Activated CD4-positive, CD25-positive, alpha-beta regulatory T cell treated with anti-CD3 and anti-CD28 coated beads, Interleukin-2, amount 50 U/mL, for 16 hours (primary cell): ENCODE results near the gene GRM8.

Source experiments
- DNase-seq: peaks from one replicate; pipeline ENCODE4 v3.0.0-alpha.2; 2020; ENCODE audit warnings: low read depth, low spot score

The GRM8 gene

DNA sequence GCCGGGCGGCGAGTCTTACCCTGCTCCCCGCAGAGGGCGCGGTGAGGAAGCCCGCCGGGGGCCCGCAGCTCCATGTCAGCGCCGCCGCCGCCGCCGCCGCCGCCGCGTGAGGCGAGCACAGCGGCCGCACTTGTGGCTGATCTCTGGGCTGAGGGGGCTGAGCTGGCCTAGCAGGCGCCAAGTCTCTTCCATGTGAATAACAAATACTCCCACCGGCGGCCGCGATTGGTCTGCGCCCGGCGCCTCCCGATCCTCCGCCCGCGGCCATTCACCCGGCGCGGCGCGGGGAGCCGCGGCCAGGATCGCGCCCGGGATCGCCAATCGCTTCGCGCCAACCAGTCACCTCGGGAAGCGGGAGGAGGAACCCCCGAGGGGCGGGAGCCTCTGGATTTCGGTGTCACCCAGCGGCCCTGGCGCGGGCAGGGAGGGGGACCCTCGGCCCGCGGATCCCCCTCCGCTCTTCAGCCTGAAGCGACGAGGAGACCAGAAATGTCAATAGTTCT lies at the start of gene GRM8:
GRM8 (minus strand) TSS at position 164 of the 503 bp plus-strand sequence.
- DNase-seq: no peak

DNA sequence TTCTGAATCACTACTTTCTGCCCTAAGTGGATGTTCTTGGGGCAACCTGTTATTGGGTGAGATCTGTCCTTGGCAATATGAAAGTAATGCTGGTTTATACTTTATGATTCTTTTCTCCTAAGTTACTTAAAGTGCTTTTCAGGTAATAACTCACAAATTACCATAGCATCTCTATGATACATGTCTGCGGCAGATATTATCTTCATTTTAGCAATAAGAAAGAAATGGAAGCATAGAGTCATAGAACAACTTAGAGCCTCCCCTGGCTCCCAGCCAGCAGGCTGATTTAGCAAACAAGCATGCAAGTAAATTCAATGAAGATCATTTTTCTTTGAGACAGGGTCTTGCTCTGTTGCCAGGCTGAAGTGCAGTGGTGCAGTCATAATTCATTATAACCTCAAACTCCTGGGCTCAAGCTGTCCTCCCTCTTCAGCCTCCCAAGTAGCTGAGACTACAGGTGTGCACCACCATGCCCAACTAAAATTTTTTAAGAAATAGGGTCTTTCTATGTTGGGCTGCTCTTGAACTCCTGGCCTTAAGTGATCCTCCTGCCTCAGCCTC lies 38.1 kb upstream of the GRM8 start:
- DNase-seq: no peak

GRCh38 chr7:127290116-127290655 lies 37.4 kb upstream of the GRM8 start:
- no peak for DNase-seq

DNA sequence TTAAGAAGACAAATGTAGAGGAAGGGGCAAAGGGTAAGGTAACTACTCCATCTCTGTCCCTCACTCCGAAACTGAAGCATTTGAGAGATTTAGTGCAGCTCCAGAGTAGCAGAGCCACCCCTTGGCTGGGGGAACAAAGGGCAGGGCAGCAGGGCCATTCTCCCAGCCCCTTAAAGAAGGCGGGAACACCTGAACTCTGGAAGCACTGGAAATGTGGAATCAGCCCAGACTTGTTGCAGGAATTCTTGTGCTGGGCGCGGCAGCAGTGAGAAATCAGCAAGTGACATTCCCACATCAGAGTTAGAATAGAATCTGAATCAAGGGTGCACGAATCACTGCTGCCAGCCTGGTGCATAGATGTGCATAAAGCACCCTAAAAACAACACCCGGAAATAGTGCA lies 34.4 kb upstream of the GRM8 start:
- no peak for DNase-seq

DNA sequence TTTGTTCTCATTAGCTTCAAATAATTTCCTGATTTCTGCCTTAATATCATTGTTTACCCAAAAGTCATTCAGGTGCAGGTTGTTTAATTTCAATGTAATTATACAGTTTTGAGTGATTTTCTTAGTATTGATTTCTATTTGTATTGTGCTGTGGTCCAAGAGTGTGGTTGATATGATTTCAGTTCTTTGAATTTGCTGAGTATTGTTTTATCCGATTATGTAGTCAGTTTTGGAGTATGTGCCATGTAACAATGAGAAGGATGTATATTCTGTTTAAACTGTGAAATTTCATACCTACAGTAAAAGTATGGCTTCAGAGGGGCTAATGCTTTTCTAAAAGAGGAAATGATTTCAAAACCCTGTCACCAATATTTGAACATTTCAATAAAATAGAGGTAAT lies 17.4 kb upstream of the GRM8 start:
- DNase-seq: no peak

GRCh38 chr7:127266047-127266446 lies 13.3 kb upstream of the GRM8 start:
- DNase-seq: no peak

- DNase-seq: no peak
Measured at GRCh38 chr7:127264219-127264618, 11.5 kb upstream of the GRM8 start.

GRCh38 chr7:127258111-127258510 lies 5.4 kb upstream of the GRM8 start:
- no peak for DNase-seq

DNA sequence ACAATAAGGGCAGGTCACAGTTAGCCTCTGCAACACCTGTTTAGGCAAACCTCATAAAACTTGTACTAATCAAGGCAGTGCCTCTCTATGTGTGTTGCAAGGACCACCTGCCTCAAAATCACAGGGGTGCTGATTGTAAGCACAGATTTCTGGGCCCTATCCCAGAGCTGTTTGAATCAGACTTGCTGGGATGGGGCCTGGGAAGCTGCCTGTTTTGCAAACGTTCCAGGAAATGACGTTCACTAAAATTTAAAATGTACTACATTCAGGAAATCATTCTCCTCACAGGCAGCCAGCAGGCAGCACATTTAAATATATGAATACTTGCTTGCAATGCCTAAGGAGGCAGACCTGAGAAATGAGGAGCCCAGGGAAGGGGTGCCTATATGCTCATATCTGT lies 4.3 kb upstream of the GRM8 start:
- no peak for DNase-seq

- DNase-seq: no peak
Measured at GRCh38 chr7:127256041-127256725, 3.4 kb upstream of the GRM8 start.

DNA sequence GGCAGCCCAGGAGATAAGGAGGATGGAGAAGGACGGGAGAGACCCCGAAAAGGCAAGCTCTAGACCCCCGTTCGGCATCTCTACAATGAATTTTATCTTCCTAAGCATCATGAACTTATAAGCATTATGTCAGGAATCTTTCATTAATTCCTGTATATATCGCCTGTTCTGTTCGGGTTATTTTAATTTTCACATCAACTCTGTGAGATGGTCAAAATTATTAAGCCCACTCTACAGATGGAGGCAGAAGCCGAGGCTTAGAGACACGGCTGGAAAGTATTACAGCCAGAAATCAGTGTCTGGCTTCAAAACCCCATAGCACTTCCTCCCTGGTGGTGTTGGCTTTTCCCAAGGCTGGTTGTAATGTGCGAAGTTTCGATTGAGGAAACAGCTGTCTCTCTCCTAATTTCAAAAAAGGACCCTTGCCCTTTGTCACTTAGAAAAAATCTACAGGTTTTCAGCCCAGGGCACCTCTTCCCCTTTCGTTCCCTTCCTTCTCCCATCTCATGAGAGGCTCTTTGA lies 1.5 kb upstream of the GRM8 start:
- DNase-seq: no peak

GRCh38 chr7:127253281-127254162 lies 781 bp upstream of the GRM8 start:
- no peak for DNase-seq

DNA sequence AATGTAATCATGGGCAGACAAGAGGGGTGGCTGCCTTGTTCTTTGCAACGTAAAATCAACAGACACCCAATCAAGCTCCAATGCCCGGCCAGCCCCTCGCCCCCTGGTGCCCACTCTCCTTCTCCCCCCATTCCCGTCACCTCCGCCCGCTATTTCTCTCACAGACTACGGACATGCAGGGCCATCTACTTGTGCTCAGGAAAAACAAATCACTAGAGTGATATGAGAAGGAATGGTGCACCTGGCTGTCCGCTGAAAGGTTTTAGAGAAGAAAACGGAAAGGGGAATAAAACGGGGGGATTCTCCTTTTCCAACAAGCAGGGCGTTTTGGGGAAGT lies 396 bp downstream of the GRM8 start:
- DNase-seq: no peak

DNA sequence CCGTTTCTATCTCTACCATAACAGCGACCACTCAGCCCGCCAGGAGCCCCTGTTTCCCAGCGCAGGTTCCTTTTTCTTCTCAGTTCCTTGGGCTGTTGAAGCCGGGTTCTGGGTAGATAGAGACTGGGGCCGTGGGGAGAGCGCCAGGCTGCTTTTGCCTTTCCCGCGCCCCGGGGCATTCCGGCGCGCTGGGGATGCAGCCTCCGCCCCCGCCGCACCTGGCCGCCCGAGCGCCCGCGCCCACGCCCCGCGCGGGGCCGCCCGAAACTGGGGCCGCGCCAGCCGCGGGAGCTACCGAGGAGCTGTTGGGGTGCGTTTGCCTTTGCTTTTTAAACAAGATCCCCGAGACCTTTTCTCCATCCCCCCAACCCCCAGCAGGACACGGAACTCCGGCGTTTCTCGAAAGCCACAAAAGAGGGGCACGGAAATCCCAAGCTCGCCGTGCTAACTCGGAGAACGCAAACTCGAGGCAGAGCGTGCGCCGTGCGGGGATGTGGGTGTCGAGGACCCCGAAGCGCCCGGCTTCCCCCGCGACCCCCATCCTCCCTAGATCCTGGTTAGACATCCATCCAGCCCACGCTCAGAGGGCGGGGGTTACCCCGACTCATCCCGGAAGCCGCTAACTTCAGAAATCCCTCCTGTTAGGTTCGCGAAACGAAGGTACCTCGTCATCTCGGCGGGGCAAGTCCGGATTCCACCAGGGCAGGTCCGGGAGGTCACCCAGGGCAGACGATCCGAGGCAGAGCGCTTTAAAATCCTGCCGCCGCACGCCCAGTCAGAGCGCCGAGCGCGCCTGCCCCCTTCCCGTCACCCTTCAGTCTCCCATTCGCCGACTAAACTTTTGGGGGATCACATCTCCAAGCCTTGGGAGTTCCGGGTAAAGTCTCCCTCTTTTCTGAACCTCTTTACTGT lies 1.0 kb downstream of the GRM8 start:
- DNase-seq: no peak

- DNase-seq: no peak
Measured at GRCh38 chr7:127251036-127251464, 1.7 kb downstream of the GRM8 start.

GRCh38 chr7:127250312-127251035 lies 2.3 kb downstream of the GRM8 start:
- DNase-seq: no peak

GRCh38 chr7:127245607-127246006 lies 7.1 kb downstream of the GRM8 start:
- no peak for DNase-seq

- DNase-seq: no peak
Measured at GRCh38 chr7:127245002-127245401, 7.7 kb downstream of the GRM8 start.

DNA sequence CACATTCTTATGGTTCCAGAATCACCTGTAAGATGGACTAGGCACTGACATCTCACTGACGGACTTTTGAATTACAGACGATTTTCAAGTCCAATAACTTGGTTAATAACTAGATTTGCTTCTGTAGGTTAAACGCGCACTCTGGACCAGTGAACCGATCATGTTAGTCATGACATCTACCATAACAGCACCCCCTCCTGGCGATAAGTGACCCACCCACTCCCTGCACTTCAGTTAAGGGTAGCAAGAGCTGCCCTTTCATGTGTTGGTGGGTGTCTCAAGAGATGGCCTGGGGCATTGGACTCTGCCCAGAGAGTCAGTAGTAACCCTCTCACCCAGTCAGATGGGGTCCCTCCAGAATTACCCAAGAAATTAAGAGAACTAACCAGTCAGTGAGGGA lies 12.9 kb downstream of the GRM8 start:
- DNase-seq: no peak

DNA sequence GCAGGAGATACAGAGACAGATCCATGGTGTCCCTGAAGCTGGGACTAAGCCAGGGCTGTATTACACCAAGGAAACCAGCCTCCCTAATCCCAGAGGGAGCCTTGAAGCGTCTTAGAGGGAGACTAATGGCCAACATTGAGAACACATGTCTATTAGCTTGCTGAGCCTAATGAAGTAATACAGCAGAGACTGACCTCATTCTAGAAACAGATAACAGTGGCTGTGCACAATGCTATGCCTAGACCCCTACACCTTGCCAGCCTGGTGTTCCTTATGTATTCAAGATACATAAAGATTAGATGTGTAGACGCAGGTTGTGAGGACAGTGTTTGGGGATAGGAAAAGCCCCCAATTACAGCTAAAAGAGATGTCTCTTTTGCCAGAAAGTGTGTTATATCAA lies 19.1 kb downstream of the GRM8 start:
- DNase-seq: no peak
